HEK293 (cell line): ENCODE results near the gene HSD17B4.
A peak's percentile ranks its signal among the peaks of the same experiment; 100 is the strongest.

Experiments
- CTCF ChIA-PET: fragments of 350-600 bp; formaldehyde crosslinking; extraction: SDS; loops from one replicate; lab custom pipeline; 2021; ENCODE audit warnings: antibody characterized with exemption; lab: Yijun Ruan, JAX
- POLR2A ChIA-PET: fragments of 300-600 bp; formaldehyde crosslinking; extraction: SDS; loops from one replicate; lab custom pipeline; 2020; ENCODE audit warnings: antibody characterized with exemption, inconsistent platforms; lab: Yijun Ruan, JAX
- H3K27ac ChIP-seq: fragments of 200-500 bp; sonication (Bioruptor generic); 2 replicates; pipeline ENCODE4 v1.5.1; 2014; ENCODE audit warnings: low read depth, low read length, control low read depth, inconsistent platforms; ENCODE audit errors: extremely low read depth
- H3K36me3 ChIP-seq, 2 experiments: fragments of 200-500 bp in 1 of 2; sonication (Bioruptor generic) in 1 of 2; 1 replicate in 1 of 2; 2 replicates in 1 of 2; pipeline ENCODE4 v1.5.1; 2014 to 2017; ENCODE audit warnings: inconsistent platforms in 2 of 2, low read length in 2 of 2; ENCODE audit not compliant: control insufficient read depth in 2 of 2, insufficient read depth in 1 of 2
- H3K4me1 ChIP-seq: fragments of 200-500 bp; sonication (Bioruptor generic); 2 replicates; pipeline ENCODE4 v1.5.1; 2014; ENCODE audit warnings: mild to moderate bottlenecking, low read length, inconsistent platforms; ENCODE audit not compliant: control insufficient read depth, insufficient read depth
- H3K4me3 ChIP-seq: 2 replicates; pipeline ENCODE4 v1.5.1; 2011; ENCODE audit warnings: low read depth, mild to moderate bottlenecking, control low read depth, low read length, moderate library complexity
- H3K9me3 ChIP-seq: fragments of 200-500 bp; sonication (Bioruptor generic); 2 replicates; pipeline ENCODE4 v1.5.1; 2014; ENCODE audit warnings: low read depth, low read length, inconsistent platforms; ENCODE audit not compliant: control insufficient read depth, insufficient read depth
- AEBP2 ChIP-seq: fragments of 450-650 bp; formaldehyde crosslinking; IDR thresholded peaks from 2 replicates; pipeline ENCODE4 v1.5.1; 2016; ENCODE audit warnings: missing biosample characterization, missing genetic modification characterization, borderline replicate concordance
- EGR2 ChIP-seq: fragments of 450-650 bp; formaldehyde crosslinking; IDR thresholded peaks from 2 replicates; pipeline ENCODE4 v1.5.1; 2016; ENCODE audit warnings: low read depth, missing biosample characterization, missing genetic modification characterization
- KLF16 ChIP-seq: fragments of 450-650 bp; formaldehyde crosslinking; IDR thresholded peaks from 2 replicates; pipeline ENCODE4 v1.5.1; 2017; ENCODE audit warnings: missing biosample characterization, missing genetic modification characterization
- KLF9 ChIP-seq: fragments of 450-650 bp; formaldehyde crosslinking; IDR thresholded peaks from 2 replicates; pipeline ENCODE4 v1.5.1; 2016; ENCODE audit warnings: missing biosample characterization, missing genetic modification characterization, low read depth
- MZF1 ChIP-seq: fragments of 450-650 bp; formaldehyde crosslinking; IDR thresholded peaks from 2 replicates; pipeline ENCODE4 v1.5.1; 2017; ENCODE audit warnings: missing biosample characterization, missing genetic modification characterization, borderline replicate concordance
- PRDM4 ChIP-seq: fragments of 450-650 bp; formaldehyde crosslinking; IDR thresholded peaks from 2 replicates; pipeline ENCODE4 v1.5.1; 2017; ENCODE audit warnings: missing biosample characterization, missing genetic modification characterization
- ZBTB48 ChIP-seq: fragments of 450-650 bp; formaldehyde crosslinking; IDR thresholded peaks from 2 replicates; pipeline ENCODE4 v1.5.1; 2016; ENCODE audit warnings: missing biosample characterization, missing genetic modification characterization
- ZBTB6 ChIP-seq: fragments of 450-650 bp; formaldehyde crosslinking; IDR thresholded peaks from 2 replicates; pipeline ENCODE4 v1.5.1; 2017; ENCODE audit warnings: missing biosample characterization, missing genetic modification characterization
- ZBTB7A ChIP-seq: fragments of 450-650 bp; formaldehyde crosslinking; IDR thresholded peaks from 2 replicates; pipeline ENCODE4 v1.5.1; 2016; ENCODE audit warnings: low read depth, missing biosample characterization, missing genetic modification characterization
- ZFP3 ChIP-seq: fragments of 450-650 bp; formaldehyde crosslinking; IDR thresholded peaks from 2 replicates; pipeline ENCODE4 v1.5.1; 2016; ENCODE audit warnings: low read depth, missing biosample characterization, missing genetic modification characterization
- ZNF18 ChIP-seq: fragments of 450-650 bp; formaldehyde crosslinking; IDR thresholded peaks from 2 replicates; pipeline ENCODE4 v1.5.1; 2016; ENCODE audit warnings: missing biosample characterization, missing genetic modification characterization
- ZNF292 ChIP-seq: fragments of 450-650 bp; formaldehyde crosslinking; IDR thresholded peaks from 2 replicates; pipeline ENCODE4 v1.5.1; 2016; ENCODE audit warnings: low read depth, missing biosample characterization, missing genetic modification characterization, borderline replicate concordance
- ZNF311 ChIP-seq: fragments of 450-650 bp; formaldehyde crosslinking; IDR thresholded peaks from 2 replicates; pipeline ENCODE4 v1.5.1; 2017; ENCODE audit warnings: missing biosample characterization, missing genetic modification characterization, borderline replicate concordance
- ZNF335 ChIP-seq: fragments of 450-650 bp; formaldehyde crosslinking; conservative IDR thresholded peaks from 2 replicates; pipeline ENCODE4 v1.5.1; 2016; ENCODE audit warnings: missing biosample characterization, missing genetic modification characterization
- ZNF394 ChIP-seq: fragments of 450-650 bp; formaldehyde crosslinking; IDR thresholded peaks from 2 replicates; pipeline ENCODE4 v1.5.1; 2016; ENCODE audit warnings: missing biosample characterization, missing genetic modification characterization, mild to moderate bottlenecking, moderate library complexity, borderline replicate concordance
- ZNF501 ChIP-seq: fragments of 450-650 bp; formaldehyde crosslinking; IDR thresholded peaks from 2 replicates; pipeline ENCODE4 v1.5.1; 2016; ENCODE audit warnings: missing biosample characterization, missing genetic modification characterization
- ZNF514 ChIP-seq: fragments of 450-650 bp; formaldehyde crosslinking; IDR thresholded peaks from 2 replicates; pipeline ENCODE4 v1.5.1; 2016; ENCODE audit warnings: missing biosample characterization, missing genetic modification characterization
- ZNF580 ChIP-seq: fragments of 450-650 bp; formaldehyde crosslinking; IDR thresholded peaks from 2 replicates; pipeline ENCODE4 v1.5.1; 2016; ENCODE audit warnings: missing biosample characterization, missing genetic modification characterization
- ZNF596 ChIP-seq: fragments of 450-650 bp; IDR thresholded peaks from 2 replicates; pipeline ENCODE4 v1.5.0; 2018; ENCODE audit warnings: missing biosample characterization, mild to moderate bottlenecking, missing genetic modification characterization, moderate library complexity
- ZNF600 ChIP-seq: fragments of 450-650 bp; formaldehyde crosslinking; IDR thresholded peaks from 2 replicates; pipeline ENCODE4 v1.5.1; 2016; ENCODE audit warnings: missing biosample characterization, missing genetic modification characterization
- ZNF623 ChIP-seq: fragments of 450-650 bp; formaldehyde crosslinking; IDR thresholded peaks from 2 replicates; pipeline ENCODE4 v1.5.1; 2016; ENCODE audit warnings: missing biosample characterization, missing genetic modification characterization
- ZNF791 ChIP-seq: fragments of 450-650 bp; formaldehyde crosslinking; IDR thresholded peaks from 2 replicates; pipeline ENCODE4 v1.5.1; 2016; ENCODE audit warnings: missing biosample characterization, missing genetic modification characterization
- ZSCAN23 ChIP-seq: fragments of 450-650 bp; formaldehyde crosslinking; IDR thresholded peaks from 2 replicates; pipeline ENCODE4 v1.5.1; 2016; ENCODE audit warnings: missing biosample characterization, missing genetic modification characterization

Gene HSD17B4

GRCh38 chr5:119452373-119453039 lies at the start of gene HSD17B4 (continued):
- no peak for TF ChIP-seq ZNF791 (tag by site-specific recombination)
- peak; percentile 98 for TF ChIP-seq ZNF335
- TF ChIP-seq ZNF501 (tag by site-specific recombination) = peak; percentile 97
- no peak for TF ChIP-seq ZBTB7A (tag by site-specific recombination)
- TF ChIP-seq EGR2 = peak; percentile 92
- TF ChIP-seq ZNF580 (tag by site-specific recombination) = peak; percentile 71; the same call in 1 of the 2 replicates
- TF ChIP-seq ZNF394 (tag by site-specific recombination) = peak; percentile 32; the same call in 1 of the 2 replicates
- TF ChIP-seq ZBTB48 (tag by site-specific recombination) = no peak; the same call in 1 of the 2 replicates
- no peak for TF ChIP-seq ZNF311 (tag by site-specific recombination)
- TF ChIP-seq ZNF292 (tag by site-specific recombination) = no peak
- no peak for TF ChIP-seq ZNF596 (tag by site-specific recombination)
- TF ChIP-seq ZNF600 (tag by site-specific recombination) = peak; percentile 49; the same call in 1 of the 2 replicates
- TF ChIP-seq ZSCAN23 (tag by site-specific recombination) = no peak
- no peak for TF ChIP-seq AEBP2 (tag by site-specific recombination)
- no peak for TF ChIP-seq ZNF18 (tag by site-specific recombination)
- no peak for TF ChIP-seq ZFP3 (tag by site-specific recombination)
- TF ChIP-seq KLF16 (tag by site-specific recombination) = no peak; the same call in 1 of the 2 replicates
- TF ChIP-seq MZF1 (tag by site-specific recombination) = no peak
- no peak for TF ChIP-seq PRDM4 (tag by site-specific recombination)

GRCh38 chr5:119402555-119402954 lies 49.7 kb upstream of the HSD17B4 start:
- TF ChIP-seq ZBTB6 (tag by site-specific recombination) (no peak), ZNF311 (tag by site-specific recombination) (no peak), KLF9 (tag by site-specific recombination) (no peak), ZNF623 (tag by site-specific recombination) (no peak), ZNF514 (tag by site-specific recombination) (no peak)
- H3K4me1 ChIP-seq = peaks cover 6% of the 10 kb centered on the region; the same call in 1 of the 2 replicates

More at GRCh38 chr5:119402555-119402954, 49.7 kb upstream of the HSD17B4 start:
- no peaks in the 10 kb centered on the region for H3K36me3 ChIP-seq
- H3K27ac ChIP-seq = no peak overlapping the region
- no peak overlapping the region for H3K4me3 ChIP-seq
- POLR2A ChIA-PET = no interaction called here
- CTCF ChIA-PET = interaction anchor here (0.7 kb wide), 1 partner anchor 611 kb away, joined by 3 read pairs; no protein-coding TSS in a partner anchor
- H3K9me3 ChIP-seq = no peaks in the 10 kb centered on the region
